OCI-LY3 (cell line): ENCODE data around the gene ASB1.

Source experiments
- H2AFZ ChIP-seq: fragments of 200-600, 300-600 bp; shearing (Covaris generic); 2 replicates; pipeline ENCODE4 v1.6.0; 2014; ENCODE audit warnings: antibody characterized with exemption, low read depth, low read length
- H3K27ac ChIP-seq: fragments of 200-600, 300-600 bp; sonication (generic); 2 replicates; pipeline ENCODE4 v1.5.1; 2014; ENCODE audit warnings: mild to moderate bottlenecking, low read length, moderate library complexity, mixed read lengths
- H3K27me3 ChIP-seq: fragments of 200-600, 300-600 bp; sonication (generic); 2 replicates; pipeline ENCODE4 v1.6.1; 2014; ENCODE audit warnings: low read depth, low read length, mixed read lengths
- H3K36me3 ChIP-seq: fragments of 200-600, 300-600 bp; sonication (generic); replicated peaks from 2 replicates; pipeline ENCODE3; 2014; ENCODE audit warnings: low read depth, low read length, mixed read lengths
- H3K4me1 ChIP-seq: fragments of 300-600, 200-600 bp; sonication (generic); 2 replicates; pipeline ENCODE4 v1.6.1; 2014; ENCODE audit warnings: low read length, mixed read lengths
- H3K4me2 ChIP-seq: fragments of 200-600, 300-600 bp; sonication (generic); 2 replicates; pipeline ENCODE4 v1.6.1; 2014; ENCODE audit warnings: low read length, mixed read lengths
- H3K4me3 ChIP-seq: fragments of 300-600, 200-600 bp; sonication (generic); 2 replicates; pipeline ENCODE4 v1.5.1; 2014; ENCODE audit warnings: antibody characterized with exemption, mild to moderate bottlenecking, low read length, moderate library complexity
- H3K79me2 ChIP-seq: fragments of 300-600, 200-600 bp; shearing (Covaris generic); 2 replicates; pipeline ENCODE4 v1.6.1; 2014; ENCODE audit warnings: mild to moderate bottlenecking, low read length, mixed read lengths
- H3K9ac ChIP-seq: fragments of 300-600, 200-600 bp; shearing (Covaris generic); 2 replicates; pipeline ENCODE4 v1.6.0; 2014; ENCODE audit warnings: mild to moderate bottlenecking, low read length, moderate library complexity
- H3K9me3 ChIP-seq: fragments of 200-600, 300-600 bp; shearing (Covaris generic); 2 replicates; pipeline ENCODE4 v1.6.1; 2014; ENCODE audit warnings: low read length, mixed read lengths; ENCODE audit not compliant: insufficient read depth
- H4K20me1 ChIP-seq: fragments of 200-600, 300-600 bp; sonication (generic); 2 replicates; pipeline ENCODE4 v1.6.1; 2016; ENCODE audit warnings: low read length, mixed read lengths; ENCODE audit not compliant: insufficient read depth
- EZH2phosphoT487 ChIP-seq: fragments of 200-600 bp; shearing (Covaris generic); IDR thresholded peaks from 2 replicates; pipeline ENCODE4 v1.6.1; 2018; ENCODE audit warnings: antibody characterized with exemption, mixed run types, low read depth
- TF ChIP-seq, protein P1 (sequence below): fragments of 200-600, 300-600 bp; sonication (generic); IDR thresholded peaks from 2 replicates; pipeline ENCODE4 v1.5.1; 2014; ENCODE audit warnings: antibody characterized with exemption, low read length, low read depth

Gene ASB1

DNA sequence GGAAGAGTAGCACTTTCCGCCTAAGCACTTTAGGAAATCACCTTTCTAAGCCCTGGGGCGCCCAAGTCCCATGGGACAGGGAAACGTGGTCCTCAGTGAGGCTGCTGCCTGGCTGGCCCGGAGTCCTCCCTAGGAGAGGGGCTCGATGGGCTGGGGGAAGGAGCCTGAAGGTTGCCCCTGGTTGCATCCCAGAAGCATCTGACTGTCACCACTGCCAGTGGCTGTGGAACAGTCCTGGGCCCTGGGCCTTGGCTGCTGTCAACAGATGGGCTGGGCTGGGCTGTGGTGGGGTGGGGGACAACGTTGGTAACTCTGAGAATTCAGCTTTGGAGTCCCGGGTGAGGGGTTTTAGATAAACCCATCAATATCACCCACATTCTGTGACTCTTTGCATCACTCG, 22.5 kb downstream of the ASB1 start:
- H3K9me3 ChIP-seq, result no peaks in the 10 kb centered on the region
- no peaks in the 10 kb centered on the region for H3K79me2 ChIP-seq
- no peaks in the 10 kb centered on the region for H3K27me3 ChIP-seq
- H3K9ac ChIP-seq, result no peak overlapping the region
- TF ChIP-seq, protein P1, sequence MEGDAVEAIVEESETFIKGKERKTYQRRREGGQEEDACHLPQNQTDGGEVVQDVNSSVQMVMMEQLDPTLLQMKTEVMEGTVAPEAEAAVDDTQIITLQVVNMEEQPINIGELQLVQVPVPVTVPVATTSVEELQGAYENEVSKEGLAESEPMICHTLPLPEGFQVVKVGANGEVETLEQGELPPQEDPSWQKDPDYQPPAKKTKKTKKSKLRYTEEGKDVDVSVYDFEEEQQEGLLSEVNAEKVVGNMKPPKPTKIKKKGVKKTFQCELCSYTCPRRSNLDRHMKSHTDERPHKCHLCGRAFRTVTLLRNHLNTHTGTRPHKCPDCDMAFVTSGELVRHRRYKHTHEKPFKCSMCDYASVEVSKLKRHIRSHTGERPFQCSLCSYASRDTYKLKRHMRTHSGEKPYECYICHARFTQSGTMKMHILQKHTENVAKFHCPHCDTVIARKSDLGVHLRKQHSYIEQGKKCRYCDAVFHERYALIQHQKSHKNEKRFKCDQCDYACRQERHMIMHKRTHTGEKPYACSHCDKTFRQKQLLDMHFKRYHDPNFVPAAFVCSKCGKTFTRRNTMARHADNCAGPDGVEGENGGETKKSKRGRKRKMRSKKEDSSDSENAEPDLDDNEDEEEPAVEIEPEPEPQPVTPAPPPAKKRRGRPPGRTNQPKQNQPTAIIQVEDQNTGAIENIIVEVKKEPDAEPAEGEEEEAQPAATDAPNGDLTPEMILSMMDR, result no peak
- TF ChIP-seq EZH2phosphoT487, result no peak
- H2AFZ ChIP-seq, result no peak overlapping the region
- H3K4me3 ChIP-seq, result no peak overlapping the region
- no peaks in the 10 kb centered on the region for H3K4me1 ChIP-seq
- no peak overlapping the region for H3K27ac ChIP-seq
- H4K20me1 ChIP-seq, result no peaks in the 10 kb centered on the region
- H3K4me2 ChIP-seq, result no peak overlapping the region
- peaks cover 36% of the 10 kb centered on the region for H3K36me3 ChIP-seq

DNA sequence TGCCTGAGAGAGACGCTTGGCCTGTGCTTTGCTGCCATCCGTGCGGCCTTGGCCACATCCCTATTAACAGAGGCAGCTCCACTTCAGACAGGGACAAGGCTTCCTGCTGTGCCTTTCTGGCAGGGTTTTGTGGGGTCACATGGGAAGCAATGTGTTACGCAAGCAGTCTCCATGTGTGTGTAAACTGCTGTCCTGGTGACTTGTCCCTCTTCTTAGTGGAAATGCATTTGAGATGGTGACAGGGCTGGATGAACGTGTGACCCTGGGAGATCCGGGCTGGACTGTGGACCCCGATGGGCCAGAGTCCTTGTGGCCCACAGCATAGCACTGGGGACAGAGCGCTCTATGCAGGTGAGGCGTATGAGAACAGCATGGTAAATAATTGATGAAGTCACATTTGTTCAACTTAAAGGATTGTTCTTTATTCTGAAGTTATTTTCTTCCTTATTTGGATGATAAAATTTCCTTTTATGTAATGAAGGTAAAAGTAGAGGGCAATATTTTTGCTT, 23.2 kb downstream of the ASB1 start:
- Histone ChIP-seq H3K4me3 (no peak overlapping the region), H4K20me1 (no peaks in the 10 kb centered on the region), H3K27ac (no peak overlapping the region), H3K9me3 (no peaks in the 10 kb centered on the region), H3K36me3 (peaks cover 34% of the 10 kb centered on the region), H3K4me1 (no peaks in the 10 kb centered on the region), H3K9ac (no peak overlapping the region), H2AFZ (no peak overlapping the region), H3K4me2 (no peak overlapping the region), H3K27me3 (no peaks in the 10 kb centered on the region), H3K79me2 (no peaks in the 10 kb centered on the region)
- TF ChIP-seq, protein P1, result no peak
- TF ChIP-seq EZH2phosphoT487, result no peak

DNA sequence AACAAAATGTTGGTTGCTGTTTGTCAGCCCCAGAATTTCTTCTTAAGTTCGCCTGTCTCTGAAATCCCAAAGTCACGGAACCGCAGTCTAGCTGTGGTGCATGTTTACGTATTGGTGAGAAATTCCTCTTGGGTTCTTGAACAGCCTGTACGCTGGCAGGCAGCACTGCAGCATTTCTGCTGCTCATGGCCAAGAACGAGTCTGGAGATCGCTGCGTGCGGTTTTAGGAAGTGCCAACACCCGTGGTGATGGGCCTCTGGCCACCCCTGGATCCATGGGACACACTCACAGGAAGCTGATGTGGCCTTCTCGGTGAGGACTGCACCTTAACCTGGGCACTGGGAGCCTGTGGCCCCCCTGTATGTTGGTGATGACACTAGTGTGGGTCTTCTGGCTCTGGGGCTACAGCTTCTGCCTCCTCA, 23.7 kb downstream of the ASB1 start:
- H3K36me3 ChIP-seq, result peaks cover 31% of the 10 kb centered on the region
- no peaks in the 10 kb centered on the region for H3K79me2 ChIP-seq
- TF ChIP-seq, protein P1, result no peak
- no peak for TF ChIP-seq EZH2phosphoT487
- H3K4me2 ChIP-seq, result no peak overlapping the region
- H3K27ac ChIP-seq, result no peak overlapping the region
- no peak overlapping the region for H2AFZ ChIP-seq
- no peaks in the 10 kb centered on the region for H3K27me3 ChIP-seq
- H3K4me3 ChIP-seq, result no peak overlapping the region
- no peaks in the 10 kb centered on the region for H4K20me1 ChIP-seq
- H3K4me1 ChIP-seq, result no peaks in the 10 kb centered on the region
- H3K9me3 ChIP-seq, result no peaks in the 10 kb centered on the region
- H3K9ac ChIP-seq, result no peak overlapping the region

DNA sequence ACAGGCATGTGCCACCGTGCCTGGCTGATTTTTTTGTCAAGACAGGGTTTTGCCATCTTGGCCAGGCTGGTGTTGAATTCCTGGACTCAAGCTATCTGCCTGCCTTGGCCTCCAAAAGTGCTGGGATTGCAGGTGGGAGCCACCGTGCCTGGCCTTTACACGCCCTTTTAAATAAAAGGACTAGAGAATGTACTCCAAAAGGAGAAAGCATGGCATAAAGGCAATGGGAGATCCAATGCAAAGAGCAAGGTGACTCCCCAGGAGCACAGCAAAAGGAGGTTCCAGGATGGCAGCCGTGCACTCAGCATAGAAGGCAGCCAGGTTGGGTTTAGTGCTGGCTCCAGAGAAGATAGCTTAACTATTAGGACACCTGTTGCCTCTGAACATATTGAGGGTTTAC, 27.1 kb downstream of the ASB1 start:
- Histone ChIP-seq H2AFZ (no peak overlapping the region), H3K9me3 (no peaks in the 10 kb centered on the region), H4K20me1 (no peaks in the 10 kb centered on the region), H3K27ac (no peak overlapping the region), H3K27me3 (no peaks in the 10 kb centered on the region), H3K4me3 (no peak overlapping the region), H3K4me1 (no peaks in the 10 kb centered on the region), H3K4me2 (no peak overlapping the region), H3K9ac (no peak overlapping the region), H3K79me2 (no peaks in the 10 kb centered on the region), H3K36me3 (peaks cover 19% of the 10 kb centered on the region)
- TF ChIP-seq, protein P1, result no peak
- TF ChIP-seq EZH2phosphoT487, result no peak
